Cortex of kidney (tissue), 1 donor: ENCODE measurements around the gene CEP95.
"Not testable (repeated sequence)": the region's sequence is repeated elsewhere in the genome, so short reads cannot be mapped to it uniquely, and the experiment has no call there.

ENCODE experiments used
- DNase-seq: peaks from one replicate; lab custom pipeline; 2025; lab: John Stamatoyannopoulos, UW

The CEP95 gene

GRCh38 chr17:64573214-64573613, 66.4 kb downstream of the CEP95 start:
- no peak for DNase-seq

DNA sequence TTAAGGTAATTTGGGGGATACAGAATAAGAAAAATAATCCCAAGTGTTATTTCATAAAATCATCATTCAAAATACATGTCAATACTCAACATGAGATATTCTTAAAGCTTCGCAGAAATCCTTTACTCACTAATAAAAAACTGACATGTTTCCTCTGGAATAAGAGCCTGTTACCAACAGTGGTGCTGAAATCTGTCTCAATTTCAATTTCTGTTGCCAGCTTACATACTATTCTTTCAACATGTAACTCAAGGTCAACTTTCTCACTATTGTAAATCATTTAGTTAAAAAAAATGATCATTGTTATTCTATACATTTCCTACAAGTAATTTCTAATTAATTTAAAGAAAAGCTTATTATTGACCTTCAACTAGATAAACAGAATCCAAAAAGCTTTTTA, 67.9 kb downstream of the CEP95 start:
- DNase-seq, result no peak

DNA sequence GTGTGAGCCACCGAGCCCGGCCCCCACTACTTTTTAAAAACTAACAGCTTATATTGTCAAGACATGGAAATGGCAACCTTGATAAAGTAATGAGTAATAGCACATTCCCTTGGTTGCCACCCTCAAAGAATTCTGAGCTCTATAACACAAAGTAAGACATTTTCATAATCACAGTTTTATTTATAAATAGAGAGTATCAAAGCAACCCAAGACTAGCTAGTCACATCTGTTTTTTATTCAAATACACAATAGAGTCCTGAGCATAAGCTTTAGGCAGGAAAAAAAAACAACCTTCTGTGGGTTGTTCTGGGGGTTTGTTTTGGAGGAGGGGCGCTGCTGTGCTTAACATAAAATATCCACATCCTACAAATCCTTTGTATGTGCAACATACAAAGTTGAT, 68.7 kb downstream of the CEP95 start:
- DNase-seq, result no peak

DNA sequence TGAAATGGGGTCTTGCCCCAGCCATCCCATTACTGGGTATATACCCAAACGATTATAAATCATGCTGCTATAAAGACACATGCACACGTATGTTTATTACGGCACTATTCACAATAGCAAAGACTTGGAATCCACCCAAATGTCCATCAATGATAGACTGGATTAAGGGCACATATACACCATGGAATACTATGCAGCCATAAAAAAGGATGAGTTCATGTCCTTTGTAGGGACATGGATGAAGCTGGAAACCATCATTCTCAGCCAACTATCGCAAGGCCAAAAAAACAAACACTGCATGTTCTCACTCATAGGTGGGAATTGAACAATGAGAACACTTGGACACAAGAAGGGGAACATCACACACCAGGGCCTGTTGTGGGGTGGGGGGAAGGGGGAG, 70.2 kb downstream of the CEP95 start:
- not testable (repeated sequence) for DNase-seq

DNA sequence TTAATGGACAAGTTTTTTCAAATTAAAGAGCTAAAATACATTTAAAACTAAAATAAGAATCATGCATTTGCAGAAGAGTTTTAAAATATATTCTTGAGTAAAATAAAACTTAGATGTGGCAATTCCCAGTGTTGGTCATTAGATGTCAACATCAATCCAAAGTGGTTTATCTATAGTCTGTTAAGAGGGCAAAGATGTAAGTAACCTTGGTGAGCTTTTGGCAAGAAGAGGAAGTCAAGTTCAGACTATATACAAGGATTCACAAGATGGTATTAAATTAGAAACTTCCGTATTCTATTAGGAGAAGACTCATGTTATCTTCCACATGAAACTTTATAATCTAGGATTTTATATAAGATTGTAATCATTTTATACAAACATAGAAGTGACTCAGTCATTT, 73.1 kb downstream of the CEP95 start:
- DNase-seq, result no peak

GRCh38 chr17:64580384-64581315, 73.9 kb downstream of the CEP95 start:
- DNase-seq, result no peak

GRCh38 chr17:64583038-64583437, 76.3 kb downstream of the CEP95 start:
- no peak for DNase-seq

DNA sequence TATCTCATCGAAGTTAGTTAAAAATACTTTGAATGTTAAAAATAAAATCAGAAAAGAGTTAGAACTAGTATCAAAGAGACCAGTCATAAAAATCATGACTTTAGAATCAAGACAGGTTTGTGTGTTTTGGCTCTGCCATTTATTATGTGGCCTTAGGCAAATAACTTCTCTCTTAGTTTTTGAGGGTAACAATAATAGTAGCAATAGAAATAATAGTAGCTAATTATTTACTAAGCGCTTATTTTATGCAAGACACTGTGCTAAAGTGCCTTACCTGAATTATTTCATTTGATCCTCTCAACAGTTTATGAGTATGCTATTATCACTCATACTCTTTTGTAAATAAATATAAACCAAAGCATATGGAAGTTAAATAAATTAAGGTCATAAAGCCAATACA, 78.4 kb downstream of the CEP95 start:
- DNase-seq, result no peak
